ENCODE data around the gene CDK9.

CDK9 gene

GRCh38 chr9:127781806-127782205 is 4.0 kb upstream of the CDK9 start:
- Histone ChIP-seq H3K27me3 (ENCODE audit: insufficient read depth, insufficient read length) (no peaks in the 10 kb centered on the region), H3K4me3 (ENCODE audit: insufficient read length, low read depth) (no peak overlapping the region), H3K4me1 (ENCODE audit: insufficient read depth, insufficient read length) (peaks cover 29% of the 10 kb centered on the region), H3K9ac (ENCODE audit: insufficient read length, low read depth) (no peak overlapping the region), H3K9me3 (ENCODE audit: insufficient read depth, low read length) (no peaks in the 10 kb centered on the region), H3K36me3 (ENCODE audit: insufficient read depth, insufficient read length, low read length) (peaks cover 3% of the 10 kb centered on the region)
- TF ChIP-seq SUZ12 (IDR thresholded peaks at IDR 0.05; ENCODE audit: extremely low read depth, insufficient read depth, insufficient read length), result no peak
- TF ChIP-seq ZNF274 (IDR thresholded peaks at IDR 0.05; ENCODE audit: low read depth, low read length), result no peak
- TF ChIP-seq YY1 (IDR thresholded peaks at IDR 0.05; ENCODE audit: insufficient read depth, insufficient read length), result no peak
- DNase-seq (ENCODE audit: low read depth, low spot score), result no peak

DNA sequence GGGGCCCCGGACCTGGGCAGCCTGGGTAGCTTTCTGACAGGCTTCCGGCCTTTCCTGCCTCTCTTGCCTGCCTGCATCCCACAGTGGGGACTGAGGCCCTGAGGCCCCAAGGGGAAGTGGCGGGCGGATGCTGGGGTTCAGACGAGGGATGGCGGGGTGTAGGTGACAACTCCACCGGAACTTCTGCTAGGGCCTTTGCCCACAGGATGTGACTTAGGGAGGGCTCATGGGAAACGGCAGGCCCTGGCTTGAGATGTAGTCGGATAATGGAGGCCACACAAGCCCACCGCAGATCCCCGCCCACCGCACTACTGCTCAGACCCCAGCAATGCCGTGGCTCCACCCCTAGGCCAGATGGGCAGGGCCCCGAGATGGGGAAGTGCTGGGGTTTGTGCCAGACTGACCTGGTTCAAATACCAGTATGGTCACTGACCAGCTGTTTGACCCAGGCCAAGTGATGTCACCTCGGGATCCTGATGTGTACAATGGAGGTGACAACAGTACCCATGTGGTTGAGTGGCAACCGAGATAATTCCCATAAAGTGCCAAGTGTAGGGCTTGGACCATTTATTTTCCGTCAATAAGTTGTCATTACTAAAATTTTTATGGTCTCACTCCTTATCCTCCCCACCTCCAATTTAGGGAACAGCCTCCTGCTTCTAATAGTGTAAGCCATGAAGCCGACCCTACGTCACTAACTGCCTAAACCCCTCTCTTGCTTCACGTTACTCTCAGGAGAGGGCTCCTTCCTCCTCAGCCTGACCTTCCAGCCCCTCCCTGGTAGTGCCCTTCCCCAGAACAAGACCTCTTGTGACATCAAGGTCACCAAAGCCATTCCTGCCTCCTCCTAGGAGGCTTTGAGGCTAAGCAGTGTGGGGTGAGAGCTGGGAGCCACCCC is 2.5 kb upstream of the CDK9 start:
- Histone ChIP-seq H3K4me1 (ENCODE audit: insufficient read depth, insufficient read length) (peaks cover 31% of the 10 kb centered on the region), H3K4me3 (ENCODE audit: insufficient read length, low read depth) (no peak overlapping the region), H3K36me3 (ENCODE audit: insufficient read depth, insufficient read length, low read length) (peaks cover 18% of the 10 kb centered on the region), H3K27me3 (ENCODE audit: insufficient read depth, insufficient read length) (no peaks in the 10 kb centered on the region), H3K9me3 (ENCODE audit: insufficient read depth, low read length) (no peaks in the 10 kb centered on the region), H3K9ac (ENCODE audit: insufficient read length, low read depth) (peak overlapping the region; percentile 34)
- TF ChIP-seq SUZ12 (IDR thresholded peaks at IDR 0.05; ENCODE audit: extremely low read depth, insufficient read depth, insufficient read length), result no peak
- TF ChIP-seq YY1 (IDR thresholded peaks at IDR 0.05; ENCODE audit: insufficient read depth, insufficient read length), result no peak
- no peak for TF ChIP-seq ZNF274 (IDR thresholded peaks at IDR 0.05; ENCODE audit: low read depth, low read length)
- DNase-seq (ENCODE audit: low read depth, low spot score), result no peak

DNA sequence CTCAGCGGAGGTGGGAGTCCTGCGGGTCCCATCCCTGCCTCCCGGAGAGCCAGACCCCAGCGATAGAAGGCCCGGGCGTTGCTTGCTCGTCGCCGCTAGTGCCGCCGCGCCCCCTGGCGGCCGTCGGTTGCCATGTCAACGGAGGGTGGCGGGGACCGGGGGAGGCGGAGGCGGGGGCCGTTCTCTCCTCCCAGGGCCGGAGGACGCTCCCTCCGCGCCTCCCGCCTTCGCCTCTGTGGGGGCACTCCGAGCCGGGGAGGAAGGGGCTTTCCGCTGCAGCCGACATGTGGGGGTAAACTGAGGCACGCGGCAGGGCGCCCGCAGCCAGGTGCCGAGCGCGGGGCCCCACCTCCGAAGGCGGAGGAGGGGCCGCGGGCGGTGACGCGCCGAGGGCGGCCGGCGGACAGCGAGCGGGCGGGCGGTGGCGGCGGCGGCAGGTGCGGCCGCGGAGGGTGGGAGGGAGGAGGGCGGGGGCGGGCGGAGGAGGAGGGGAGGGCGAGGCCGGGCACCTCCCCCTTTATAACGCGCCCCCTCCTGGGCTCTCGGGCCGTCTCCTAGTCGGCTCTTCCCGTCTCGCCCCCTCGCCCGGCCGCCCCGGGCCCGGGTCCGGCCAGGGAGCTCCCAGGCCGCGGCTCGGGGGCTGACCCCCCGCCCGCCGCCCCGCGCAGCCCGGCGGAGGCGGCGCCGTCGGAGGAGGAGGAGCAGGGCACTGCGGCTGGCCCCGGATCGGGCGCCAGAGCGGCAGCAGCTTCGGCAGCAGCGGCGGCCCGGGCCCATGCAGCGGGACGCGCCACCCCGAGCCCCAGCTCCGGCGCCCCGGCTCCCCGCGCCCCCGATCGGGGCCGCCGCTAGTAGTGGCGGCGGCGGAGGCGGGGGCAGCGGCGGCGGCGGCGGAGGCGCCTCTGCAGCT is 556 bp upstream of the CDK9 start:
- H3K9ac ChIP-seq (ENCODE audit: insufficient read length, low read depth), result peak overlapping the region; percentile 77
- H3K27me3 ChIP-seq (ENCODE audit: insufficient read depth, insufficient read length), result no peaks in the 10 kb centered on the region
- H3K36me3 ChIP-seq (ENCODE audit: insufficient read depth, insufficient read length, low read length), result peaks cover 37% of the 10 kb centered on the region
- H3K4me1 ChIP-seq (ENCODE audit: insufficient read depth, insufficient read length), result peaks cover 27% of the 10 kb centered on the region
- peak overlapping the region; percentile 62 for H3K4me3 ChIP-seq (ENCODE audit: insufficient read length, low read depth)
- no peaks in the 10 kb centered on the region for H3K9me3 ChIP-seq (ENCODE audit: insufficient read depth, low read length)
- peak; percentile 72 for DNase-seq (ENCODE audit: low read depth, low spot score)
- no peak for TF ChIP-seq SUZ12 (IDR thresholded peaks at IDR 0.05; ENCODE audit: extremely low read depth, insufficient read depth, insufficient read length)
- TF ChIP-seq ZNF274 (IDR thresholded peaks at IDR 0.05; ENCODE audit: low read depth, low read length), result no peak
- no peak for TF ChIP-seq YY1 (IDR thresholded peaks at IDR 0.05; ENCODE audit: insufficient read depth, insufficient read length)

DNA sequence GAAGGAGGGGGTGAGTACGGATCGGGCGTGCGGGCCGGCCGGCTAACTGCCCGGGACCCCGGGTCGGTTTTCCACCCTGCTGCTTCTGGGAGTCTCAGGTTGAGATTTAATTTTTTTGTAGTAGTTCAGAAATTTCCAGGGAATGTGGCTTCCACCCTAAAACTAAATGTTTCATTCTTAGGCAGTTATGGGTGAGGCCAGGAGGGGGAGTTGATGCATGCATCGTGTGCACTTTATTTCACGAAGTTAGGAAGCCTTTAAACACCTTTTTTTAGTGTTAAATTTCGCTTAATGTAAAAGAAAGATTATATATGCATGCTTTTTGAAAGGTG is 905 bp downstream of the CDK9 start:
- Histone ChIP-seq H3K36me3 (ENCODE audit: insufficient read depth, insufficient read length, low read length) (peaks cover 51% of the 10 kb centered on the region), H3K4me1 (ENCODE audit: insufficient read depth, insufficient read length) (peaks cover 24% of the 10 kb centered on the region), H3K27me3 (ENCODE audit: insufficient read depth, insufficient read length) (no peaks in the 10 kb centered on the region), H3K4me3 (ENCODE audit: insufficient read length, low read depth) (peak overlapping the region; percentile 97), H3K9ac (ENCODE audit: insufficient read length, low read depth) (peak overlapping the region; percentile 100), H3K9me3 (ENCODE audit: insufficient read depth, low read length) (no peaks in the 10 kb centered on the region)
- TF ChIP-seq ZNF274 (IDR thresholded peaks at IDR 0.05; ENCODE audit: low read depth, low read length) (no peak), SUZ12 (IDR thresholded peaks at IDR 0.05; ENCODE audit: extremely low read depth, insufficient read depth, insufficient read length) (no peak), YY1 (IDR thresholded peaks at IDR 0.05; ENCODE audit: insufficient read depth, insufficient read length) (no peak)
- DNase-seq (ENCODE audit: low read depth, low spot score), result no peak

- peaks cover 68% of the 10 kb centered on the region for H3K36me3 ChIP-seq (ENCODE audit: insufficient read depth, insufficient read length, low read length)
- H3K9me3 ChIP-seq (ENCODE audit: insufficient read depth, low read length), result no peaks in the 10 kb centered on the region
- no peak overlapping the region for H3K4me3 ChIP-seq (ENCODE audit: insufficient read length, low read depth)
- no peaks in the 10 kb centered on the region for H3K27me3 ChIP-seq (ENCODE audit: insufficient read depth, insufficient read length)
- H3K9ac ChIP-seq (ENCODE audit: insufficient read length, low read depth), result peak overlapping the region; percentile 22
- H3K4me1 ChIP-seq (ENCODE audit: insufficient read depth, insufficient read length), result peaks cover 20% of the 10 kb centered on the region
- no peak for DNase-seq (ENCODE audit: low read depth, low spot score)
- no peak for TF ChIP-seq YY1 (IDR thresholded peaks at IDR 0.05; ENCODE audit: insufficient read depth, insufficient read length)
- no peak for TF ChIP-seq ZNF274 (IDR thresholded peaks at IDR 0.05; ENCODE audit: low read depth, low read length)
- no peak for TF ChIP-seq SUZ12 (IDR thresholded peaks at IDR 0.05; ENCODE audit: extremely low read depth, insufficient read depth, insufficient read length)
These were observed 2.6 kb downstream of the CDK9 start for GRCh38 chr9:127788337-127789011.

DNA sequence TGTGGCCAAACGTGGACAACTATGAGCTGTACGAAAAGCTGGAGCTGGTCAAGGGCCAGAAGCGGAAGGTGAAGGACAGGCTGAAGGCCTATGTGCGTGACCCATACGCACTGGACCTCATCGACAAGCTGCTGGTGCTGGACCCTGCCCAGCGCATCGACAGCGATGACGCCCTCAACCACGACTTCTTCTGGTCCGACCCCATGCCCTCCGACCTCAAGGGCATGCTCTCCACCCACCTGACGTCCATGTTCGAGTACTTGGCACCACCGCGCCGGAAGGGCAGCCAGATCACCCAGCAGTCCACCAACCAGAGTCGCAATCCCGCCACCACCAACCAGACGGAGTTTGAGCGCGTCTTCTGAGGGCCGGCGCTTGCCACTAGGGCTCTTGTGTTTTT is 3.3 kb downstream of the CDK9 start:
- no peak for TF ChIP-seq SUZ12 (IDR thresholded peaks at IDR 0.05; ENCODE audit: extremely low read depth, insufficient read depth, insufficient read length)
- TF ChIP-seq ZNF274 (IDR thresholded peaks at IDR 0.05; ENCODE audit: low read depth, low read length), result no peak
- no peak for TF ChIP-seq YY1 (IDR thresholded peaks at IDR 0.05; ENCODE audit: insufficient read depth, insufficient read length)
- no peak for DNase-seq (ENCODE audit: low read depth, low spot score)
- H3K4me1 ChIP-seq (ENCODE audit: insufficient read depth, insufficient read length), result peaks cover 20% of the 10 kb centered on the region
- H3K36me3 ChIP-seq (ENCODE audit: insufficient read depth, insufficient read length, low read length), result peaks cover 72% of the 10 kb centered on the region
- no peaks in the 10 kb centered on the region for H3K9me3 ChIP-seq (ENCODE audit: insufficient read depth, low read length)
- no peaks in the 10 kb centered on the region for H3K27me3 ChIP-seq (ENCODE audit: insufficient read depth, insufficient read length)
- H3K9ac ChIP-seq (ENCODE audit: insufficient read length, low read depth), result no peak overlapping the region
- no peak overlapping the region for H3K4me3 ChIP-seq (ENCODE audit: insufficient read length, low read depth)
